Epithelial cell of esophagus (primary cell): ENCODE data around the gene NUDCD3.

ENCODE experiments used
- DNase-seq: peaks from one replicate; pipeline ENCODE4 v3.0.0; 2010; ENCODE audit warnings: low read depth
- H3K4me3 ChIP-seq: 2 replicates; pipeline ENCODE4 v1.5.1; 2011; ENCODE audit warnings: mild to moderate bottlenecking, low read length, control low read depth
- TF ChIP-seq, protein P1 (sequence below): IDR thresholded peaks from 2 replicates; pipeline ENCODE4 v1.5.1; 2011; ENCODE audit warnings: low read depth, mild to moderate bottlenecking, low read length, control low read depth, inconsistent platforms; ENCODE audit not compliant: insufficient read depth; ENCODE audit errors: missing control alignments

Gene NUDCD3

GRCh38 chr7:44388089-44388970 lies 102.1 kb downstream of the NUDCD3 start:
- no peak for DNase-seq
- H3K4me3 ChIP-seq = no peak overlapping the region
- TF ChIP-seq, protein P1, sequence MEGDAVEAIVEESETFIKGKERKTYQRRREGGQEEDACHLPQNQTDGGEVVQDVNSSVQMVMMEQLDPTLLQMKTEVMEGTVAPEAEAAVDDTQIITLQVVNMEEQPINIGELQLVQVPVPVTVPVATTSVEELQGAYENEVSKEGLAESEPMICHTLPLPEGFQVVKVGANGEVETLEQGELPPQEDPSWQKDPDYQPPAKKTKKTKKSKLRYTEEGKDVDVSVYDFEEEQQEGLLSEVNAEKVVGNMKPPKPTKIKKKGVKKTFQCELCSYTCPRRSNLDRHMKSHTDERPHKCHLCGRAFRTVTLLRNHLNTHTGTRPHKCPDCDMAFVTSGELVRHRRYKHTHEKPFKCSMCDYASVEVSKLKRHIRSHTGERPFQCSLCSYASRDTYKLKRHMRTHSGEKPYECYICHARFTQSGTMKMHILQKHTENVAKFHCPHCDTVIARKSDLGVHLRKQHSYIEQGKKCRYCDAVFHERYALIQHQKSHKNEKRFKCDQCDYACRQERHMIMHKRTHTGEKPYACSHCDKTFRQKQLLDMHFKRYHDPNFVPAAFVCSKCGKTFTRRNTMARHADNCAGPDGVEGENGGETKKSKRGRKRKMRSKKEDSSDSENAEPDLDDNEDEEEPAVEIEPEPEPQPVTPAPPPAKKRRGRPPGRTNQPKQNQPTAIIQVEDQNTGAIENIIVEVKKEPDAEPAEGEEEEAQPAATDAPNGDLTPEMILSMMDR = no peak

GRCh38 chr7:44387389-44387788 lies 103.1 kb downstream of the NUDCD3 start:
- DNase-seq = no peak
- TF ChIP-seq, protein P1 = no peak
- no peak overlapping the region for H3K4me3 ChIP-seq

- no peak overlapping the region for H3K4me3 ChIP-seq
- TF ChIP-seq, protein P1 = no peak
- no peak for DNase-seq
These were observed 104.1 kb downstream of the NUDCD3 start for GRCh38 chr7:44386139-44386913.

DNA sequence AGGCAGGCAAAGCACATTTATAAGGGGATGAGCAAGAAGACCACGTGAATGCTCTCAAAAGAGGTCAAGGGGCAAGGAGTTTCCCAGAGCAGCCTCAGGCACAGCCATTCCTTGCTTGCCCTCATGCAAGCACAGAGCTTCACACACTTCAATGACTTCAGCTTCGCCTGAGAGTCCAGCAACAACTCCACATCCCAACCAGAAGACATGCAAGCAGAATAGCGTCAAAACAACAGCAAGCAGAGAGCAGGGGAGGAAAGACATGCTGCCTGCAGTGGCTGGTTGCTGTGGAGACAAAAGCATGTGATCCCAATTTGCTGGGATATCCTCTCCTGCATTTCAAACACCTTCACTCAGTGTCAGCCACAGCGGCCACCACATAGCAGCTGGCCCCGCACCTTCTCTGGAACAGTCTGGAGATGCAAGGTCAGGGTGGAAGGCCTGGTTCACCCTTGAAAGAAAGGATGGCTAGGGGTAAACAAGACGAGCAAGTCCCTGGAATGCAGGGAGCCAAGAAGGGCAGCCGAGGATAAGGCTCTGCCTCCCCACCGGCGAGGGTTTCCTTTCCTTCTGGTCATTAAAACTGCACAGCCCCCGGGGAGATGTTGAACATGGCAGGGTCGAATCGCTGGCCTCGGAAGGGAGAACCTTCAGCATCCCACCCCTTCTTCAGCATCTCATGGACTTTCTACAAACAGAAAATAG lies 104.9 kb downstream of the NUDCD3 start:
- H3K4me3 ChIP-seq = no peak overlapping the region
- TF ChIP-seq, protein P1 = no peak
- DNase-seq = no peak

DNA sequence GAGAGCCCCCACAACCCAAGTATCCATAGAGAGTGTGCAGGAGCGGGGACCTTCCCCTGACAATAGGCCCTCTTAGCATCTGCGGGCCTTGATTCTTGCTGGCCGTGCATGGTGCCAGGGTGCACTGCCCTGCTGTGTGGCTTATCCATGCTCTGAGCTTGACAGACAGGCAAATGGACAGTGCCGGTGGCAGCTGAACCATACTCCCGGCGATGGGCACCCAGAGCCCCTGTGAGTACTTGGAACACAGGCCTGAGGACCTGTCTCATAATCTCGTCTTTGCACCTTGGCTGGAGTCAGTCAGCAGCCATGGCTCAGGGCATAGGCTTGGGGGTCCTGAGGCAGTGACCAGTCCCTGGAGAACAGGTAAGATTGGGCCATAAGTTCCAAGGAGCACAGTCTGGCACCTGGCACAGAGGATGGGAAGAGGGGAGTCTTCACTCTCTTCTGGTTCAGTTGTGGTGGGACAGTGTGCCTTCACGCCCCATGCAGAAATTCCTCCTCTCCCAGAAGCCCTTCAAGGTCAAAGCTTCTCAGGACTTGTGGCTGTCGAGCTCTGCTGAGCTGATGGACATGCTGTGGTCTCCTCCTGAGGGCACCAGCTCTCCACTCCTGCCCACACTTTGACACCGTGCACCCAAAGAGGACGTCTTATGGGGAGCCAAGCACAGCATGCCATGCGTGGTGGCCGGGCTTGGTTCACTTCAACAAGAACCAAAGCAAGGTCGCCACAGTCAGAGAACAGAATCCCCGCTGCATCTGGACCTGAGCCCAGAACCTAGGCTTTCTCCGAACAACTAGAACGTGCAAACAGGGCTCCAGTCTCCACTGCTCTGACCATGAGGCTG lies 105.6 kb downstream of the NUDCD3 start:
- H3K4me3 ChIP-seq = no peak overlapping the region
- TF ChIP-seq, protein P1 = no peak
- DNase-seq = no peak

DNA sequence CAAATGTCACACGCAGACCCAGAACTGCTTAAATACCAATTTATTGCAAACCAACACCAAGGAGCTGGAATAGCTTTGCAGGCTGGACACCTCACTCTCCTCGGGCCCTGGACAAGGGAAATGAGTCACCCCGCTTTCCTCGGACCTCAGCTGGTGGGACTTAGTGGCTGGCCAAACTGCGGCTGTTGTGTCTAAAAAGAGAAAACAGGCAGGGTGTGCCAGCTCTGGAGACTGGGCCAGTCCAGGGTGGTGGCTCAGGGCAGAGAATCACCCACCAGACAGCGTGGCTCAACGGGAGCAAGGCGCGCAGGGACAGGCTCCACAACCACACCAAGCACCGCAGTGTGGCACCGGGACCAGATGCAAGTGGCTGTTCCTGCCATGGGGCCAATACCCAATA lies 106.9 kb downstream of the NUDCD3 start:
- no peak for DNase-seq
- TF ChIP-seq, protein P1 = no peak
- no peak overlapping the region for H3K4me3 ChIP-seq
